ENCODE results near the gene APPBP2.
"Not testable (repeated sequence)": the region's sequence is repeated elsewhere in the genome, so short reads cannot be mapped to it uniquely, and the experiment has no call there.

APPBP2 gene

DNA sequence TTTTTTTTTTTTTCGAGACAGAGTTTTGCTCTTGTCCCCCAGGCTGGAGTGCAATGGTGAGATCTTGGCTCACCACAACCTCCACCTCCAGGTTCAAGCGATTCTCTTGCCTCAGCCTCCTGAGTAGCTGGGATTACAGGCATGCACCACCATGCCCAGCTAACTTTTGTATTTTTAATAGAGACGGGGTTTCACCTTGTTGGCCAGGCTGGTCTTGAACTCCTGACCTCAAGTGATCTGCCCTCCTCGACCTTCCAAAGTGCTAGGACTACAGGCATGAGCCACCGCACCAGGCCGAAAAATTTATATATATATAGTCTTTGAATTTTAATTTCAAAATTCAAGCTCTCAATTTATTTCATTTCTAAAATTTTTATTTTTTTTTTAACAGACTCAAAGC is 97.6 kb downstream of the APPBP2 start:
- DNase-seq, result not testable (repeated sequence)

DNA sequence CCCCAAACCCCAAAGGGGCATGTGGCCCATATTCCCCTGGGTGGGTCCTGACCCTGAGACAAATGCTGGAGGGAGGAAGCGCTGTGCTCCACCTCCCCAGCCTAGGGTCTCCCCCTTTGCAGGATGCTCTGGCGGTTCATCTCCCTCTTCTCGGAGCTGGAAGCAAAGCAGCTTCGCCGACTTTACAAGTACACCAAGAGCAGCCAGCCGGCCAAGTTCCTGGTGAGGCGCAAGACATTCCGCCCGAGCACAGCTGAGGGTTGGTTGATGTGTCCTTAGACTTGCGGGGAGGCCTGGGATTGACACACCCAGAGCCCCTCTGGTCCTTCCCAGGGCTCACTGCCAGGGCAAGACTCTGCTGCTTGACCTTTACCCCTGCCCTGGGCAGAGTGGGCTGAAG is 99.4 kb downstream of the APPBP2 start:
- DNase-seq, result no peak

DNA sequence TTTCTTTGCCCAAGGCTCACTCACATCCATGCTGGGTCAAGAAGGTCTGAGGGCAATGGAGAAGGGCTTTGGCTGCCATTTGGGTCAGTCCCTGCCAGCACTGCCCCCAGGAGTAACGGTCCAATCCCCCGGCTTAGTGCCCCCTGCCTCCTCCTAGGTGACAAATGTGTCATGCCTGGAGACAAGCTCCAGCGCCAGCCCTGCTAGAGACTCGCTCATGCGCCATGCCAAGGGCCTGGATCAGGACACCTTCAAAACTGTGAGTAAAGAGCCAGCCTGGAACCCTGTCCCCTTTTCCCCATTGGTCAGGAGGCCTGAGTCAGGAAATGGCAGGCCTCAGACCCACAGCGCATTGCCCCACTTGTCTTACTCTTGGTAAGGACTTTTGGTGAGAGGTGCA is 100.4 kb downstream of the APPBP2 start:
- no peak for DNase-seq

DNA sequence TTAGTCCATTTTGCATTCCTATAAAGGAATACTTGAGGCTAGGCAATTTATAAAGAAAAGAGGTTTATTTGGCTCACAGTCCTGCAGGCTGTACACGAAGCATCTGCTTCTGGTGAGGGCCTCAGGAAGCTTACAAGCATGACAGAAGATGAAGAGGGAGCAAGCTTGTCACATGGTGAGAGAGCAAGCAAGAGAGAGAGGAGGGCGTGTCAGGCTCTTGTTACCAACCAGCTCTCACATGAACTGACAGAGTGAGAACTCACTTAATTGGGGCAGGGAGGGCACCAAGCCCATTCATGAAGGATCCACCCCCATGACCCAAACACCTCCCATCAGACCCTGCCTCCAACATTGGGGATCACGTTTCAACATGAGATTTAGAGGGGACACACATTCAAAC is 102.2 kb downstream of the APPBP2 start:
- DNase-seq, result no peak

DNA sequence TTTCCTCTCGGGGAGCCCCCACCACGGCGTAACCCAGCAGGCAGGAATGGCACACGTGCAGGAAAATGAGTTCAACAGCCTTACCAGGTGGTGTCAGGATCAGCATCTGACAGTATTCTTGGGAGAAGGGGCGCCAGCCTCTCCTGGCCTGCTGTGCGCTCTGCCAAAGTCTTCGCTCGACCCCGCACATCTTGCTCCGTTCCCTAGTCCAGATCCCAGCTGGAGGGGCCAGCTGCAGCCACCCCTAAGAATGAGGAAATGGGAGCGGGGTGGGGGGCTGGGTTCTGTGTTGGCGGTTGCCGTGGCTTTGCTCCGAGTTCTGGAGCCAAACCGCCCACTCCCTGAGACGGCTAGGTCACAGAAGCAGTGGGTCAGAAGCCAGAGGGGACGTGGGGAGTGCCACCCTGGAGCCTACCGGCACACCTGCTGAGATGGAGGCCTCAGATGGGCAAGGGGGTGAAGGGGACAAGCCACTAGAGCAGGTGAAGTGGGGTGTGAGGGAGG is 103.8 kb downstream of the APPBP2 start, which contains the start of gene CHCT1:
Gene CHCT1 (plus strand): TSS at position 328 of the 504 bp plus-strand sequence. CDS start 104 bp downstream, at position 432.
- no peak for DNase-seq

DNA sequence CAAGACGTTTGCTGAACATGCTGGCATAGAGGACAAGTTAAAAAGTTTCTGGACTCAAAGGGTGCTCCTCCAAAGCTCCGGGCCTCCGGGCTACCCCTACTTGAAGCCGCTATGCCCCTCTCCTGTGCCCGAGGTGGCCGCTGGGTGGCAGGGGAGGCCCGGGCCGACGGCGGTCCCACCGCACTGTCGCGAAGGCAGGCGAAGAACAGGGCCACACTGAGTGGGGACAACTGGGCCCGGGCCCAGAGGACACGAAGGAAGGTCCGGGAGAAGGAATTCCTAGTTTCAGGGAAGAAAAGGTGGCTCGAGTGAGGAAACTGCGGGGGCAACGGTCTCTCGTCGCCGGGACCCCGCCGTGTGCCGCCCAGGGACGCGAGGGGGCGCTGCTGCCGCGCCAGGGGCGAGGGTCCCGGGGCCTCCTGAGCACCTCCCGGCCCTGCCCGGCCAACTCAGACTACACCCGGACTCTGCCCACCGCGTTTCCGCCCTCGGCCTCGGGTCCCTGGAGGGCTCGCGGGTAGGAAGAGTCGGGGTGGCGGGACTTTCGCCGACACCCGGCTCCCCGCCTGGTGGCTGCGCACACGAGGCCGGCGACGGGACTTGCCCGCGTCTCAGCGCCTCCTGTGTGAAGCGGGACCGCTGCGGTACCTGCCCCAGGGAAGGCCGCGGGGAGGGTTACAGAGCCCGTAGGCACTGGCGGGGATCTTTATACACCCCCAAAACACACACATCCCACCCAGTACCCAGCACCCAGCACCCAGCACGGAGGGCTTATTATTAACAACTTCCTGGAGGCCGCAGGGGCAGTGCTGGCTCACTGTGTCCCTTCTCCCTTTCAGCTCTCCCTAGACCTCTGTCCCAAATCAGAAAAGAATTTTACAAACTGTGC is 104.5 kb downstream of the APPBP2 start:
- peak; percentile 18 for DNase-seq

DNA sequence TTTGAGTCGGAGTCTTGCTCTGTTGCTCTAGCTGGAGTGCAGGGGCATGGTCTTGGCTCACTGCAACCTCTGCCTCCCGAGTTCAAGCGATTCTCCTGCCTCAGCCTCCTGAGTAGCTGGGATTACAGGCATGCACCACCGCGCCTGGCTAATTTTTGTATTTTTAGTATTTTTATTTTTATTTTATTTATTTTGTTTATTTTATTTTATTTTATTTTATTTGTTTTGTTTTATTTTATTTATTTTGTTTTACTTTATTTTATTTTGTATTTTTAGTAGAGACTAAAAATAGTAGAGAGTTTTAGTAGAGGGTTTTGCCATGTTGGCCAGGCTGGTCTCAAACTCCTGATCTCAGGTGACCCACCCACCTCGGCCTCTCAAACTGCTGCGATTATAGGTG is 106.2 kb downstream of the APPBP2 start:
- not testable (repeated sequence) for DNase-seq

DNA sequence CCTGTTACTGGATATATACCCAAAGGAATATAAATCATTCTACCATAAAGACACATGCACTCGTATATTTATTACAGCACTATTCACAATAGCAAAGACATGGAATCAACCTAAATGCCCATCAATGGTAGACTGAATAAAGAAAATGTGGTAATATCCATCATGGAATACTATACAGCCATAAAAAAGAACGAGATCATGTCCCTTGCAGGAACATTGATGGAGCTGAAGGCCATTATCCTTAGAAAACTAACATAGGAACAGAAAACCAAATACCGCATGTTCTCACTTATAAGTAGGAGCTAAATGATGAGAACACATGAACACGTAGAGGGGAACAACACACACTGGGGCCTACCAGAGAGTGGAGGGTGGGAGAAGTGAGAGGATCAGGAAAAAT is 107.0 kb downstream of the APPBP2 start:
- DNase-seq, result not testable (repeated sequence)

DNA sequence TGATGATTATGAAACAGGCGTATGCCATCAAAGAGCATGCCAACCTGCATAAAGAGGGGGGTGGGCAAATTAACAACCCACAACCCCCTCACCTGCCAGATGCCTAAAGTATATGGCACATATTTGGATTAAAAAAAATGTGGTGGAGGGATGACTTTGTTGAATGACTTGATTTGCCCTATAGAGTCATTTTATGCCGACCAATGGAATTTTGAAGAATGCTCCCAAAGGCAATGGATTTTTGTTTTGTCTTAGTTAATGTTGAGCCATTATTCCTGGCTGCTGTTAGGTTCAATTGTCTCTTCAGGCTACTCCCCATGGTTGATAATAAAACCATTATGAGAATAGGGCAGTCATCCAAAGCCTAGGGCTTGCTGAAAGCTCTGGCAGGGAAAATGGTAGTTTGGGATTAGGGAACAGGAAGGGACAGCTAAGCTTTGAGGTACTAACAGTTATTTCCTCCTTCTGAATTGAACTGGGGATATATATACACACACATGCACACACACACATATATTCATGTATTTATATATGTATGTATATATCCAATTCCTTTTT is 109.6 kb downstream of the APPBP2 start:
- no peak for DNase-seq

DNA sequence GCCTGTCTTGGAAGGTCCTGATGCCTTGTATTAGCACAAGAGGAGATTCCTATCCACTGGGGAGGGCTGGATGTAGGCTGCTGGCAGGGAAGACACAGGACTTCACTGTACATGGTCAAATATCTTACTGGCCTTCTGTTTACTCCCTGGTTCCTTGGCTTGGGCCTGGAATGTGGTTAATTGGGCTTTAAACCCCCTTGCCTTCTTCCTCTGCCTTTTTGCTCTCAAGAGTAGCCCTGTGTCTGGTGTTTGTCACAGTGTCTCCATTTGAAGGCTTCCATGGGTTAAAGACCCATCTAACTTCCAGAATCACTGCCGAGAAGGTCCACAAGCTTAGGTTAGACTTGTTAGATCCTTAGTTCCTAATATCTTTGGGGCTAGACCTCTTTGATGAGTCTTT is 110.9 kb downstream of the APPBP2 start:
- DNase-seq, result no peak

DNA sequence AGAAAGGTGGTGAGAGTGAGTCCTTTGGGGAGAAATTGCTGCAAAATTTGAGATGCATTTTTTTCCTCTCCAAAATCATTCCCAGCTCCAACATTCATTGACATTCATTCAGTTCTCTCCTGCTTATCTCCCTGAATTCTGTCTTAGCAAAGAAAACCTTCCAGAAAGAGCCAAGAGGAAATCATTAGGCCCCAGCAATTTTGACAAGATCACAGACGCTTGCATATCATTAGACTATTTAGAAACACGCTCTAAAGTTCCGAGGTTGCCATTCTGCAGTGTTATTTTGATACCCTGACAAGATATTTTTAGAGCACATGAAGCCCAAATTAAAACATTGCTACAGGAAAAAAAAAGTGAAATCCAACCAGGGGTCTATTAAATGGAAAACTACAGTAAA is 113.3 kb downstream of the APPBP2 start:
- DNase-seq, result no peak

DNA sequence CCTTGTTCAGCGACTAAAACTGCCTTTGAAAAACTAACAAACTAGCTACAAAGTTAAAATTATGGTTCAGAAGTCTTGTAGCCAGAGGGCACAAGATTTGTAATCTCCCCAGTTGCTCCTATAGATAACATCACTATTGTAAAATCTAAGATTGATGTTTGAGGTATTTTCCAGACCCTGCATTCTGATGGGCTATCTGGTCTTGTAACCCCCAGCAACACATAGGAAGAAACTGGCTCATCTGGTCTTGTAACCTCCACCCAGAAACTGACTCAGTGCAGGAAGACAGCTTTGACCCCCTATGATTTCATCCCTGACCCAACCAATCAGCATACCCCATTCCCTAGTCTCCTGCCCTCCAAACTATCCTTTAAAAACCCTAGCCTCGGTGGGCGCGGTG is 116.0 kb downstream of the APPBP2 start:
- DNase-seq, result no peak

DNA sequence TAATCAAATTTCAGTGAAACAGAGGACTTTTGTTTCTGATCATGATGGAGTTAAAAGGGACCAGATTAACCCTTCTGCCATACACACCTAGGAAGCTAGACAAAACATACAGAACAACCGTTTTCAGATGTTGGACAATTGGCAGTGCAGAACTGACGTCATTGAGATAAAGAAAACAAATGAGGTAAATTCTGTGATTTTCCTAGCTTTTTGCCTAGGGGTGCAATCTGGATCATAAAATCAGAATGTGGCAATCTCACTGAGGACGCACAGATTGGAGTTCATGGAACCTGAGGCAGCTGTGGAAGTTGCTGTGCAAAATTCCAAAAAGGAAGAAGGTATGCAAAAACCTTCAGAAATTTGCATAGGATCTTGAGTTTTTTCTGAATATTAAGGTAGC is 119.2 kb downstream of the APPBP2 start:
- DNase-seq, result no peak

DNA sequence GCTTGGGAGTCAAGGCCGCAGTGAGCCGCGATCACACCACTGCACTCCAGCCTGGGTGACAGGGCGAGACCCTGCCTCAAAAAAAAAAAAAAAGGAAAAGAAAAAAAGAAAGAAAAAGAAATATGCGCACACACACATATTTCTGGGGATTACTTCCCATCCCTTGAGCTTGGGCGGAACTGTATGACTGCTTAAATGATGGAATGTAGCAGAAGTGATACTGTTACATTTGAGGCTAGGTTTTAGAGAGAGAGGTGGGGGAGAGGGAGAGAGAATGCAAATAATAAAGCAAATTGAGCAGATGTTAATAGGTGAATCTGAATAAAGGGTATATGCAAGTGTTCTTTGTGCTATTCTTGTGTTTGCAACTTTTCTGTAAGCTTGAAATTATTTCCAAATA is 122.1 kb downstream of the APPBP2 start:
- no peak for DNase-seq

DNA sequence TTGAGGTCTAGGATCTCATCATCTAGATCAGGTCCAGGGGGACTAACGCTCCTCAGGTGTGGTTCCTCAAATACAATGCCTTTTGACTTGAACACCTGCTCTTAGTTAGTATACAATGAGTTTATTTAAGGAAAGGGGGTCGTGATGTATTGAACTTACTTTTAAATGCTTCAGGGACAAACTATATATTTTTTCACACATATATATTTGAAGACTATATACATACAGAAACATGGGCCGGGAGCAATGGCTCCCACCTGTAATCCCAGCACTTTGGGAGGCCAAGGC is 122.6 kb downstream of the APPBP2 start:
- no peak for DNase-seq

DNA sequence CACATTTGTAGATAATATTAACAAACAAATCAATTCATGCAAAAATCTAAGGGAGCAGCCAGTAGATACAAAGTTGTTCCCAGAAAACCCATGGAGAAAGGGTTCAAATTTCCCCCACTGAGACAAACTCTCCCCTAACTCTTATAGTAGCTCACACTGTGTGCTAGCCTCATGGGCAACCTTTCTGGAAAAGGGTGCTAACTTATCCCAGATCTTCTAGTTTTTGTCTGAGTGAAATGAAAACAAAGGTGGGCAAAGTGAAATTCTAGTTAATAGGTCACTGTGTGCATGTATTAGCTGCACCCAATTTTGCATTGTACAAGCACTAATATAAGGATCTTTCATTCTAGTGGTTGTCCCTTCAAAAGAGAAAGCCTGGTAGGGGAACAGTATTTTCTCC is 124.2 kb downstream of the APPBP2 start:
- no peak for DNase-seq

DNA sequence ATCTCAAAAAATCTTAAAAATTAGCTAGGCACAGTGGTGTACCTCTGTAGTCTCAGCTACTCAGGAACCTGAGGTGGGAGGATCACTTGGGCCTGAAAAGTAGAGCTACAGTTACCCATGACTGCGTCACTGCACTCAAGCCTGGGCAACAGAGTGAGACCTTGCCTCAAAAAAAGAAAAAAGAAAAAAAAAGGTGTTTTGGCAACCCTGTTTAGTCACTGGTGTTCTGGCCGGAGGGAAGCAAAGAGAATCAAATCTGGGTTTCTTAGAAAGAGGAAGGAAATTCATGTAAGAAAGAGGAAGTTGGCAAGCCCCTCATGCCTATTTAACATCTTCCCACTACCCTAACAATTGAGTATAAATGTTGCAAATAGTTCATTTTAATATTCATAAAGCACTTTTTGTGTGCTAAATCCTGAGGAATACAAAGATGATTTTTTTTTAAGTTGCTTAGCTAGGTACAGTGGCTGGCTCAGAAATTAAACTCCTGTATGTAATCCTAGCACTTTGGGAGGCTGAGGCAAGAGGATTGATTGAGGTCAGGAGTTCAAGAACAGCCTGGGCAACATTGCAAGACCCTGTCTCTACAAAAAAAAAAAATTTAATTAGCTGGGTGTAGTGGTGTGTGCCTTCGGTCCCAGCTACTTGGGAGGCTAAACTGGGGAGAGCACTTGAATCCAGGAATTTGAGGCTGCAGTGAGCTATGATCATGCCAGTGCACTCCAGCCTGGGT is 127.6 kb downstream of the APPBP2 start:
- DNase-seq, result no peak

DNA sequence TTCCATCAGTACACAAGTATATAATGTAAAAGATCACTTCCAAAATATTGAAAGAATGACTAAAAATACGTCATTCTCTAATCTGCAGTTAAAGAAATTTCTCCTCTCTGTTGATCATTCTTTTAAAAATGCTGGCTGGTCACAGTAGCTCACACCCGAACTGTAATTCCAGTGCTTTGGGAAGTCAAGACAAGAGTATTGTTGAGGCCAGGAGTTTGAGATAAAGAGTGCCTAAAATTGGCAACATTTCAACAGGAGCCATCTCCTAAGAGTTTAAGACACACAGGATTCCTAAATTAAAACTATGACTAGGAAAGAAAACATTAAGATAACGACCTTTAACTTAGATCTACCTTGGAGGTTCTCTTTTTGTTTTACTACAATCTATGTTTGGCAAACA is 129.6 kb downstream of the APPBP2 start:
- no peak for DNase-seq

DNA sequence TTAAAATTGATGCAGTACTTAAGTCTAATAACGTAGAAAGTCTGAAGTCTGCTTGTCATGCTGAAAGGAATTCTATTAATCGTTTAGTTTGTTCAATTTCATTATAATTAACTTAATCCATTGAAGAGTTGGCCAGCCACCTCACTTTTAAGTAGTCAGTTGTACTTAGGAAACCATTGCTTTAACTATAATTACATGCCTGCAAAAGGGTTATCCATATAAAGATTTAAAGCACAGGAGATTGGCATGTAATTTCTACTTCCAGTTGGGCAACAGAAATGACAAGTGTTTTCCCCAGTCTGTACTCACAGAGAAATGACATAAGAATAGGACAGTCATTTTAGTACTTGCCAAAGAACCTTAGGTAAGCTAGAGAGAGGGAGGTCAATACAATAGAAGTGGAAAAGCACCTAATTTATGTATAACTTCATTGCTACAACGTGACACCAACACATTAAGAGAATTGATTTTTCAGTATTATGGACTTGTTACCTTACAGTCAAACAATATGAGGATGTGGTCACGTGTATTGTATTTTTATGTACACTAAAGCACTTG is 130.5 kb downstream of the APPBP2 start:
- no peak for DNase-seq

DNA sequence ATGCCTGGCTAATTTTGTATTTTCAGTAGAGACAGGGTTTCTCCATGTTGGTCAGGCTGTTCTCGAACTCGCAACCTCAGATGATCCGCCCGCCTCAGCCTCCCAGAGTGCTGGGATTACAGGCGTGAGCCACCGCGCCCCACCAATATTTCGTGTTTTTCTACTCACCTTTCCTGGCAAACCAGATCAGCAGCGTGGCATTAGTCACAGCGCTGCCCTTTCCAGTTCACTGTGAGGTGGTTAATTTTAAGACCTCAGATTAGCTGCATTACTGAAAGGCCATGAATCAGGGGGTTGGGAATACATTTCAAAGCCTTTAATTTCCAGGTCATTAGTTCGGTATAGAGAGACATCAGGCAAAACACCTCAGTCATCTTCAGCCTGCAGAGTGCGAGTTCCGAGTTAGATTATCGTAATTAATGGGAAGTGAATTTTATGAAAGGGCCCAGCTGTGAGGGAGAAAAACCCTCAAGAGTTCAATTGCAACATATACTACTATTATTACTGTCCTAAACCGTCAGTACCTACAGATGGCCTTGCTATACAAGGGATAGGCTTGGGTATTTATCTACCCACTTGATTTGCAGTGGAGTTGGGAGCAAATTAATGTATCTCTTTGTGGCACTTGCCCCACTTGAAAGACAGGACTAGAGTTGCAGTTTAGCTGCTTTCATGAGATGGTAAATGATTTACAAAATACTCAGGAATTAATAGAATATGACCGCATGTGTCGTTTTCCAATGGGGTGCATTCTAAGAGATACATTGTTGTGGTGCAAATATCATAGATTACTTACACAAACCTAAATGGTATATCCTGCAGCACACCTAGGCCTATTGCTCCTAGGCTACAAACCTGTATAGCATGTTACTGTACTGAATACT is 132.0 kb downstream of the APPBP2 start:
- DNase-seq, result no peak
